Stimulated activated CD4-positive, alpha-beta T cell treated with anti-CD3 and anti-CD28 coated beads, Interleukin-2, amount 100 ng/mL, for 24 hours (primary cell): Measurements from ENCODE around the gene LRRC23.

ENCODE experiments used
- DNase-seq, 2 donors: peaks; one replicate each; pipeline ENCODE4 v3.0.0-alpha.2; 2020

The LRRC23 gene

GRCh38 chr12:6944381-6945186 lies 40.0 kb downstream of the LRRC23 start:
- DNase-seq, result peak; percentile 87 to 92

DNA sequence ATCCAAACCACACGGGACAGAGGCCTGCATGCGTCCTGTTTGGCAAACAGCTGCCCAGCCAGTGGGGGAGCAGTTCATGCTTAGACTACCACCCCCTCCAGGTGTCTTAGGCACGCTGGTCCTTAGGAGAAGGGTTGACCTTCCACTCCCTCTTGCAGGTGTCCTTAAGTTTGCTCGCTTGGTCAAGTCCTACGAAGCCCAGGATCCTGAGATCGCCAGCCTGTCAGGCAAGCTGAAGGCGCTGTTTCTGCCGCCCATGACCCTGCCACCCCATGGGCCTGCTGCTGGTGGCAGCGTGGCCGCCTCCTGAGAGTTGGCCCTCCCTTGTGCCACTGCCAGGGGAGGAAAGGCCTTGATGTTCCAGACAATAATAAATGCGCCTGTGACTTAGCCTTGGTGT lies 41.0 kb downstream of the LRRC23 start:
- no peak for DNase-seq

DNA sequence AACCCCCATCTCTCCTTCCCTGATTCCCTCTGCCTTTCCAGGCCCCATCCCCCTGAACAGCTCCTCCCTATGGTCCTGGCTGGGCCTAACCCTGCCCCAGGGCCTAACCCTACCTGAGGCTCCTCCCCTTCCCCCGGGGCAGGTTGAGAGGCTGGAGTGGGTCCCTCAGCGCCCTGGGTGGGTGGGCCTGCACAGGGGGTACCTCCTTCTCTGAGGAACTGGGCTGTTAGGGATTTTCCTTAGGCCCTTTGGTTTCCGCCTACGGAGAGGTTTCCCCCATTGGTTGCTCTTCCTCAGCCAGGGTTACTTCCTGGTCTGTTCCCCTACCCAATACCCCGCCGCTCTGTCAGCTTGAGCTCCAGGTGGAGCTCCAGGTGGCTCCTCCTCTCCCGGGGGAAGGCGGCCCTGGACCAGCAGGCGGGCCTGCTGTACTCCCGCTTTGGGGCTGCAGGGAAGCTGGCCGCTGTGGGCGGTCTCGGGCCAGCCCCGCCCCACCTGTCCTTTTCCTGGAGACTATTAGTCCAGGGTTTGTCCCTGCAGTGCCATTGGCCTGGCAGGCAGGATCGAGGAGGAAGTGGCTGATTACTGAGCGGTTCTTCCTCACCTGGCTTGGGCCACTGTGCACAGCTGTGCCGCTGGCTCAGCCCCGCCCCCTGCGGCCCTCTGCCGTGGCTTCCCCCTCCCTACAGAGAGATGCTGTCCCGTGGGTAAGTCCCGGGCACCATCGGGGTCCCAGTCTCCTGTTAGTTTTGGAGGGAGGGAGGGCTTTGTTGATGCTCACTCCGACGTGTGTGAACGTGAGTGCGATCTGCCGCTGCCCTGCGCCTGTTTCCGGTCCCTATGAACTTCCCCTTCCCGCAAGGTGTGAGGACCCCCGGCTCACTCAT lies 41.7 kb downstream of the LRRC23 start:
- peak; percentile 62 to 80 for DNase-seq

GRCh38 chr12:6946920-6947374 lies 42.3 kb downstream of the LRRC23 start:
- DNase-seq, result no peak

- no peak for DNase-seq
Observed at GRCh38 chr12:6947615-6948014, 43.0 kb downstream of the LRRC23 start.

GRCh38 chr12:6948873-6949594 lies 44.4 kb downstream of the LRRC23 start:
- peak in 1 of 2 donors; percentile 31 for DNase-seq

DNA sequence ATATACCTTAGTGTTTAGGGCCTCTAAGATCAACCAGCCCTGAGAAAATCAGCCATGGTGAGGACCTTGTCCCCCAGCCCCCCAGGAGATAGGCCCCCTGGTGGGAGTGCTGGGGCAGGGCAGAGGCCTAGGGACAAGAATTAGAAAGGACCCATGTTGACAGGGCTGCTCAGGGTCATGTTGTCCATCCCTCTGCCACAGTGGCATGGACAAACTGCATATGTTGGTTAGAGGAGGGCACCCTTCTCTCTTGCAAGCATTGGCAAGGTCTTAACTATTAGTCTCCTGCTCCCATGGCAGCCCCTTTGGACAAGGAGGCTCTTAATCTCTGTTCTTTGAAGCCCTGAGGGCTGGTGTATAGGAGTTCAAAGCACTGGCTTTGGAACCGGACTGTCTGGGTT lies 45.8 kb downstream of the LRRC23 start:
- DNase-seq, result peak; percentile 30 to 44

DNA sequence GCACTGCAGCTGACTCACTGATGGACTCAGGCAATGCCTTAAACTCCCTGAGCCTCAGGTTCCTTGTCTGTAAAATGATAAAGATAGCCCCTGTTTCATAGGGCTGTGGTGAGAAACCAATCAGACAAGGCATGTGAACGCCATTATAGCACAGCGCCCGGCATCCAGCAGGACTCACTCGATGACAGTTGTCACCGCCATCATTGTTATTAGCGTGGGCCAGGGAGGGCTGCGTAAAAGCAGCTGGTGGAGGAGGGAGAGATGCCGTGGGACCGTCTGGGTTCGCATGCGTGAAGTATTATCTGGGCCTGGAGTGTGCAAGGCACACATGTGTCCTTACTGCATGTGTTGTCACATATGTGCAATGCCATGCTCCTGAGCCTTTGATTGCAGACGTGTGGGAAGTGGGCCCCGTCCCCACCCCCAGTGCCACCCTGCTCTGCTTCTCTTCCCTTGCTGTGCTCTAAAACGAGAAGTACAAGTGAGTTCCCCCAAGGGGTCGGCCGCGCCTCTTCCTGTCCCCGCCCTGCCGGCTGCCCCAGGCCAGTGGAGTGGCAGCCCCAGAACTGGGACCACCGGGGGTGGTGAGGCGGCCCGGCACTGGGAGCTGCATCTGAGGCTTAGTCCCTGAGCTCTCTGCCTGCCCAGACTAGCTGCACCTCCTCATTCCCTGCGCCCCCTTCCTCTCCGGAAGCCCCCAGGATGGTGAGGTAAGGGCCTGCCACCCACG lies 46.4 kb downstream of the LRRC23 start, which contains the start of gene PTPN6:
Gene PTPN6 (plus strand): TSS at position 546 of the 730 bp plus-strand sequence. CDS start 157 bp downstream, at position 703.
- DNase-seq, result peak; percentile 64 to 75

GRCh38 chr12:6951551-6952120 lies 47.0 kb downstream of the LRRC23 start:
- peak in 1 of 2 donors; percentile 46 for DNase-seq

- DNase-seq, result peak; percentile 39 to 52
Observed at GRCh38 chr12:6952121-6952862, 47.7 kb downstream of the LRRC23 start.

- peak; percentile 39 to 48 for DNase-seq
Observed at GRCh38 chr12:6952863-6953441, 48.3 kb downstream of the LRRC23 start.

- peak; percentile 81 to 84 for DNase-seq
Observed at GRCh38 chr12:6953442-6954315, 49.1 kb downstream of the LRRC23 start.

DNA sequence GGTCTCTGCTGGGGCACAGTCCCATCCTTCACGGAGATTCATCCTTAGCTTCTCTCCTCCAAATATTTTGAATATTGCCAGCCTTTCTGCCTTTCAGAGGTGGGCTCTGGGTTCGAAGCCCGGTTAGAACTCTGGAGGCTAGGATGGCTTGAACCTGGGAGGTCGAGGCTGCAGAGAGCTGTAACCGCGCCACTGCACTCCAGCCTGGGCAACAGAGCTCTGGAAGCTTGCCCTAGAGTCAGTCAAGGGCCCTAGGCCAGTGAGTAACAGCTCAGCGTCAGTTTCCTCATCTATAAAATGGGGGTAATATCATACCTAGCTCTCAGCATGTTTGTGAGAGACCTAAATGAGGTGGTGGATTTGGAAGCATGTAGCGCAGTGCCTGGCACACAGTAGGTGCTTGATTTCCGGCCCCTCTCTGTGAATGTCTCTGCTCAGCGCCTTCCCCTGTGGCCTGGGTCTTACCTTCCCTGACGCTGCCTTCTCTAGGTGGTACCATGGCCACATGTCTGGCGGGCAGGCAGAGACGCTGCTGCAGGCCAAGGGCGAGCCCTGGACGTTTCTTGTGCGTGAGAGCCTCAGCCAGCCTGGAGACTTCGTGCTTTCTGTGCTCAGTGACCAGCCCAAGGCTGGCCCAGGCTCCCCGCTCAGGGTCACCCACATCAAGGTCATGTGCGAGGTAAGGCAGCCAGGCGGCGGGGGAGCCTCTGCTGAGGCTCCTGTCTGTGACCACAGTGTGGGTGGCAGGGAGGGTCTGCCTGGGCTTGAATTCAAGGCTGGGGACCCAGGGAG lies 49.9 kb downstream of the LRRC23 start:
- peak in 1 of 2 donors; percentile 19 for DNase-seq

DNA sequence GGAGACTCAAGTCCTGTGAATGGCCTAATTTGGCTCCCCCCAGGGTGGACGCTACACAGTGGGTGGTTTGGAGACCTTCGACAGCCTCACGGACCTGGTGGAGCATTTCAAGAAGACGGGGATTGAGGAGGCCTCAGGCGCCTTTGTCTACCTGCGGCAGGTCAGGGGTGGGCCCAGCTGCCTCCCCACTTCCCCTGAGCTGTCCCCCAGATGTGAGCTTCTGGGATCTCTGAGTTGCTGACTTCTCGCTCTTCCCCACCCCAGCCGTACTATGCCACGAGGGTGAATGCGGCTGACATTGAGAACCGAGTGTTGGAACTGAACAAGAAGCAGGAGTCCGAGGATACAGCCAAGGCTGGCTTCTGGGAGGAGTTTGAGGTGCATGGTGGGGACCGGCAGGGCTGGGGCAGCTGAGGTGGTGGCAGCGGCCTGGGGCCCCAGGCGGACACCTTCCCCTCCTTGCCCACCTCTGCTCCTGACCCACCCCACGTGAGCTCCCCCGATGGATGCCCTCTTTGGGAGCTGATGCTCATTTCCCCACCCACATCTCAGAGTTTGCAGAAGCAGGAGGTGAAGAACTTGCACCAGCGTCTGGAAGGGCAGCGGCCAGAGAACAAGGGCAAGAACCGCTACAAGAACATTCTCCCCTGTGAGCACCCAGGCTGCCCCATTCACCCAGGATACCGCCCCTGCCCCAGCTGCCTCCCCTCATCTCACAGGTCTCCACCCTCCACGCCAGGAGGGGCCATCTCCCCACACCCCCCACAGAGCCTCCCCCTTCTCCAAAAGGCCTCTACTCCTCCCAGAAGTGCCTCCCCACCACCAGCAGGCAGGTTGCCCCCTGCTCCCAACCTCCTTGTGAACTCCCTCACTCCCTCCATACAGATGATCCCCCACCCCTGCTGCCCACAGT lies 50.7 kb downstream of the LRRC23 start:
- no peak for DNase-seq

- peak in 1 of 2 donors; percentile 37 for DNase-seq
Observed at GRCh38 chr12:6956021-6956727, 51.6 kb downstream of the LRRC23 start.

- DNase-seq, result peak in 1 of 2 donors; percentile 29
Observed at GRCh38 chr12:6957151-6957701, 52.6 kb downstream of the LRRC23 start.
